Muscle layer of colon (tissue), 2 donors: ENCODE measurements around the gene CXCR6.

Experiments used
- H3K27ac ChIP-seq: one replicate; pipeline ENCODE4 v1.7.0; 2013; ENCODE audit warnings: low read depth, mild to moderate bottlenecking, low read length, moderate library complexity
- H3K27me3 ChIP-seq, 2 donors: one replicate each; pipeline ENCODE4 v1.7.0; 2013; ENCODE audit warnings: low read length in 2 of 2, mild to moderate bottlenecking in 2 of 2; ENCODE audit not compliant: insufficient read depth in 2 of 2, control insufficient read depth in 1 of 2
- H3K36me3 ChIP-seq: one replicate; pipeline ENCODE4 v1.7.0; 2013; ENCODE audit warnings: mild to moderate bottlenecking, low read length; ENCODE audit not compliant: insufficient read depth
- H3K4me1 ChIP-seq: one replicate; pipeline ENCODE4 v1.7.0; 2013; ENCODE audit warnings: mild to moderate bottlenecking, low read length; ENCODE audit not compliant: insufficient read depth
- H3K4me3 ChIP-seq, 2 donors: one replicate each; pipeline ENCODE4 v1.7.0; 2013; ENCODE audit warnings: low read length in 2 of 2, low read depth in 1 of 2, mild to moderate bottlenecking in 1 of 2, moderate library complexity in 1 of 2
- H3K9ac ChIP-seq: one replicate; pipeline ENCODE4 v1.7.0; 2013; ENCODE audit warnings: low read length
- H3K9me3 ChIP-seq: one replicate; pipeline ENCODE4 v1.7.0; 2013; ENCODE audit warnings: mild to moderate bottlenecking, low read length
- donor health status: abdominal sarcoma.
- donor health status: Adenocarcinoma of cecum.

Gene CXCR6

DNA sequence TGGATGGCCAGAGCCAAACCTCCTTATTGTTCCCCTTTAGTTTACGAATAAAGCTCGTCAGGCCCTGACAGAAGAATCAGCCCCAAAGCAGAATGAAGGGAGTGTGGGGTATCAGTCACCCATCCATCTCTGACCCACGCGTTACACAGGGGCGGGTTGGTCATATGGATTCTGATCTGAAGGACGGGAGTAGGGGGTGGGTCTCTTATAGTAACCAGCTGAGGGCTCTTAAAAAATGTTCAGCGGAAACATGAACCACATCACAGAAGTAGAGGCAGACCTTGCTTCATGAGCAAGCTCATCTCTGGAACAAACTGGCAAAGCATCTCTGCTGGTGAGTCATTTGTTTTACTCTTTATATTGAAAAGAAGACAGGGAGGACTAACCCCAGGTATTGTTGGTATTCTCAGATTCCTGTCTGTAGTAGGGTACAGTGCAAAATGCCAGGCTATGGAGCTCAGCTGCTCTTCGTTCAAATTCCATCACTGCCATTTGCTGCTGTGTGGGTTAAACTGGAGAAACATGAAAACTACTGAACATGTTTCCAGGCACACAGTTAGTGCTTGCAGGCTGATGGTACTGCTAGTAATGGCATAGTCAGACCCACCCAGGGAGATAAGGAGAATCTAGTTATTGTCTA, at the start of gene CXCR6:
CXCR6 (plus strand) TSS at position 258 of the 640 bp plus-strand sequence. CDS start 3,018 bp downstream, outside the sequence.
- Histone ChIP-seq H3K27ac (no peak within 1 kb of the TSS), H3K9me3 (no peaks in the 10 kb centered on the region), H3K4me3 (no peak within 1 kb of the TSS), H3K36me3 (peaks cover 19% of the 10 kb centered on the region), H3K9ac (no peak within 1 kb of the TSS), H3K4me1 (peaks cover 24% of the 10 kb centered on the region), H3K27me3 (no peaks in the 10 kb centered on the region)

DNA sequence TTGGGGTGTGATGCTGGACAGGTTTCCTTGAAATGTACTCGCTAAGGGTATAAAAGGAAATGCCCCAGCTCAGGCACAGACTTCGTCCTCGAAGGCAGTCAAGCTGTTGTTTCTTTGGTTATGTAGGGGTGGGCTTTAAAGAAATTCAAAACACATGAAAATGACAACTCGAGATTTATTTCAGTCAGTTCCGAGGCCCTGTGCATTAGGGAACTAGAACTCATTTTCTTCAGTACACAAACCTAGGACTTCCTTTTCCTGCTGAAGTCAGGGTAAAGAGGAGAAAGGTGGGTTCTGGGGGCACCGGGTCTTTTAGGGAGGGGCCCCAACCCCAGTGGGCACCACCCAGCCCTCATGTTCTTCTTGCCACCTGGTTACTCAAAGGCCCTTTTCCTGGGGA, 49.2 kb upstream of the CXCR6 start:
- Histone ChIP-seq H3K4me3 (no peak overlapping the region), H3K9ac (no peak overlapping the region), H3K27me3 (no peaks in the 10 kb centered on the region), H3K4me1 (no peaks in the 10 kb centered on the region), H3K36me3 (no peaks in the 10 kb centered on the region), H3K27ac (no peak overlapping the region), H3K9me3 (no peaks in the 10 kb centered on the region)

DNA sequence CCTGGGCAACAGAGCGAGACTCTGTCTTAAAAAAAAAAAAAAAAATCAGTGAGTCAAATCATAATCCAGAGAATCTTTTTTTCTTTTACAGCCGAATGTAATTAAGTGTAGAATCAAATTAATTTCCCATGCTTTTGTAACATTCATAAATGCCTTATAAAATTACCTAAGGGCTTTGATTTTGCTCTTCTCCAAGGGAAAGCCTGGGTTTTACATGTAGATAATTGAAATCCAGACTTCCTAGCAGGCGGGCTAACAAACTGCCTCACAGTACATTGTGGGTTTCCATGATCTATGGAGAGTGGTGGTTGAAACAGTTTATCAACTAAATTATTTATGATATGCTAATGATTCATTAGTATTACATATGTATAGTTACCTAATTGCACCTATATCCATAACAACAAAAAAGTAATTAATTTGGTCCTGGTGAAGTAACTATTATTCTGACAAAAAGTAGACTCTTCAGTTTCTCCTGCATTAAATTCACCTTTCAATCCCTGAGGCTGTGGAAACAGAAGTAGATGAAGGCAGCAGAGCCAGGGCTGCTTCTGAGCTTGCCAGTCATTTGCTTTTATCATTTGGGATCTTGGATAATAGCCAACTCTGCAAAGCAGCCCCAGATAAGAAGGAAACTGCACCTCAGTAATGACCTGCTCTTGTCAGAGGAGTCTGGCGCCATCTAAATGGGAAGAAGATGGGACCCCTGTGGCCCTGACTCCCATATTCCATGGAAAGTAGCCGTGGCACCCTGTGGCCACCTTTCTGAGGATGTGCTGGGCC, 47.4 kb upstream of the CXCR6 start:
- H3K27me3 ChIP-seq = no peaks in the 10 kb centered on the region
- H3K27ac ChIP-seq = no peak overlapping the region
- H3K9ac ChIP-seq = no peak overlapping the region
- H3K36me3 ChIP-seq = no peaks in the 10 kb centered on the region
- H3K9me3 ChIP-seq = no peaks in the 10 kb centered on the region
- no peak overlapping the region for H3K4me3 ChIP-seq
- H3K4me1 ChIP-seq = no peaks in the 10 kb centered on the region

GRCh38 chr3:45896956-45897355, 46.3 kb upstream of the CXCR6 start:
- H3K36me3 ChIP-seq = no peaks in the 10 kb centered on the region
- H3K9me3 ChIP-seq = no peaks in the 10 kb centered on the region
- no peaks in the 10 kb centered on the region for H3K4me1 ChIP-seq
- H3K27ac ChIP-seq = no peak overlapping the region
- no peak overlapping the region for H3K9ac ChIP-seq
- H3K27me3 ChIP-seq = no peaks in the 10 kb centered on the region
- H3K4me3 ChIP-seq = no peak overlapping the region

- Histone ChIP-seq H3K27me3 (no peaks in the 10 kb centered on the region), H3K36me3 (no peaks in the 10 kb centered on the region), H3K9me3 (no peaks in the 10 kb centered on the region), H3K9ac (no peak overlapping the region), H3K4me3 (no peak overlapping the region), H3K4me1 (no peaks in the 10 kb centered on the region), H3K27ac (no peak overlapping the region)
Observed at GRCh38 chr3:45904931-45905330, 38.3 kb upstream of the CXCR6 start.

- Histone ChIP-seq H3K27me3 (no peaks in the 10 kb centered on the region), H3K9ac (no peak overlapping the region), H3K4me1 (no peaks in the 10 kb centered on the region), H3K36me3 (no peaks in the 10 kb centered on the region), H3K9me3 (no peaks in the 10 kb centered on the region), H3K4me3 (no peak overlapping the region), H3K27ac (no peak overlapping the region)
Observed at GRCh38 chr3:45905755-45906154, 37.5 kb upstream of the CXCR6 start.

- Histone ChIP-seq H3K27ac (no peak overlapping the region), H3K36me3 (no peaks in the 10 kb centered on the region), H3K9ac (no peak overlapping the region), H3K27me3 (no peaks in the 10 kb centered on the region), H3K4me1 (no peaks in the 10 kb centered on the region), H3K9me3 (no peaks in the 10 kb centered on the region), H3K4me3 (no peak overlapping the region)
Observed at GRCh38 chr3:45906681-45907407, 36.4 kb upstream of the CXCR6 start.

DNA sequence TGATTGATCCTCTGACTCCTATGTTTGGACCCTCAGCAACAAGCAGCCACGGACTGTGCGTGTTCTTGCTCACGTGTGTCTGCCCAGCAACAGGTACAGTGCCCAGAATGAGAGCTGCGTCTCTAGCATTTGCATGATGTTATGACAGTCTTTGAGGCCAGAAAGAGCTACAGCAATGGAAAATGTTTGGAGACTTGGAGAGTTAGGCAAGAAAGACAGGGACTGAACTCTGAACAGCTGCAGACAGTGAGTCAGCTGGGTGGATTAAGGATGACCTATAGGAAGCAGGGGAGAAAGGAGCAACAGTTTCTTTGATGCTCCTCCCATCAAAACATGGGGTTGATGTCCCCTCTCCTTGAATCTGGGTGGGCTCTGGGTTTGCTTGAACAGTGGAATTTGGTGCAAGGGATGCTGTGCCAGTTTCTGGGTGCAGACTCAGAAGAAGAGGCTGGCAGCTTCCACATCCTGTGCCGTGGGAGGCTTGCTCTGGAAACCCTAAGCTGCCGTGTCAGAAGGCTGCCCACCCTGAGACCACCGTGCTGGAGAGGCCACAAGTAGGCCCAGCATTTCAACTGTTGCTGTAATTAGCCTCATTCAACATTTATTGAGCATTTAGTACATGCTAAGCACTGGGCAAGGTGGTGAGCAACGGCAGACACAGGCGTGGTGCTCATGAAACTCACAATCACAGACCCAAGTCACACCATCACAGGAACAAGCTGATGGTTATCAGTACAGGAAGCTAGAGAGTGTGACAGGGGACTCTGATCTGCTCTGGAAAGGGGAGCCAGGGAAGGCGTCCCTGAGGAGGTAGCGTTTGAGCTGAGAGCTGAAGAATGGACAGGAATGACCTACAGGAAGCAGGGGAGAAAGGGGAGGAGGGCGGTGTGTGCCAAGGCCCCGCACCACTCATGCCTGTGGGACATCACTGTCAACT, 35.2 kb upstream of the CXCR6 start:
- Histone ChIP-seq H3K4me3 (no peak overlapping the region), H3K9me3 (no peaks in the 10 kb centered on the region), H3K36me3 (peaks cover 5% of the 10 kb centered on the region), H3K27ac (no peak overlapping the region), H3K27me3 (no peaks in the 10 kb centered on the region), H3K4me1 (no peaks in the 10 kb centered on the region), H3K9ac (no peak overlapping the region)

DNA sequence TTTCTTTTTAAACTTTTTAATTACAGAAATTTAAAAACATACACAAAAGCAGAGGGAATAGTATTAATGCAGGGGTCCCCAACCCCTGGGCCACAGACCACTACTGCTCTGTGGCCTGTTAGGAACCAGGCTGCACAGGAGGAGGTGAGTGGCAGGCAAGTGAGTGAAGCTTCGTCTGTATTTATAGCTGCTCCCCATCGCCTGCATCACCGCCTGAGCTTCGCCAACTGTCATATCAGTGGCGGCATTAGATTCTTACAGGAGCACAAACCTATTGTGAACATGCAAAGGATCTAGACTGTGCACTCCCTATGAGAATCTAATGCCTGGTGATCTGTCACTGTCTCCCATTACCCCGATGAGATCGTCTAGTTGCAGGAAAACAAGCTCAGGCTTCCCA, 34.5 kb upstream of the CXCR6 start:
- no peak overlapping the region for H3K27ac ChIP-seq
- H3K9ac ChIP-seq = no peak overlapping the region
- no peaks in the 10 kb centered on the region for H3K9me3 ChIP-seq
- no peaks in the 10 kb centered on the region for H3K4me1 ChIP-seq
- H3K4me3 ChIP-seq = no peak overlapping the region
- peaks cover 5% of the 10 kb centered on the region for H3K36me3 ChIP-seq
- H3K27me3 ChIP-seq = no peaks in the 10 kb centered on the region

DNA sequence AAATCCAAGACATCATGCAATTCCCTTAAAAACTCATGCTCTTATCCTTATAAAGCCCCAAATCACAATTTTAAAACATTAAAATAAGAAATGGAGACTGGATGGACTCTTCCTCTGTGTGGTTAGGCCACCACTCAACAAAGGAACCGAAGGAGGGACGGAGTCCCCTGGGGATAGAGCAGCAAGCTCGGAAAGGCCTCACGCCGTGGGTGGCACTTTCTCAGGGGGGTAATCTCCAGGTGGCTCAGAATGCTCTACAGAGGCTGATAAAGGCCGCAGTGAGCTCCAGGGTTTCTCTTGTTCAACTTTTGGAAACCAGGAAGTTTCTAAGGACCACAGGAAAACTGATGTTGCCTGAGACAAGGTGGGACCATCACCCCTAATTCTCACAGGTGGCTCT, 33.7 kb upstream of the CXCR6 start:
- Histone ChIP-seq H3K36me3 (peaks cover 5% of the 10 kb centered on the region), H3K27ac (no peak overlapping the region), H3K27me3 (no peaks in the 10 kb centered on the region), H3K4me1 (no peaks in the 10 kb centered on the region), H3K9me3 (no peaks in the 10 kb centered on the region), H3K9ac (no peak overlapping the region), H3K4me3 (no peak overlapping the region)

GRCh38 chr3:45910892-45911291, 32.4 kb upstream of the CXCR6 start:
- H3K27ac ChIP-seq = no peak overlapping the region
- no peaks in the 10 kb centered on the region for H3K4me1 ChIP-seq
- no peaks in the 10 kb centered on the region for H3K9me3 ChIP-seq
- peaks cover 5% of the 10 kb centered on the region for H3K36me3 ChIP-seq
- no peak overlapping the region for H3K9ac ChIP-seq
- no peaks in the 10 kb centered on the region for H3K27me3 ChIP-seq
- H3K4me3 ChIP-seq = no peak overlapping the region
